H9 (cell line): ENCODE measurements around the gene CTU2. TPM values are rescaled to one million over a fixed set of nuclear protein-coding genes. Genes with fewer than 3 reads are reported as not detected.

Source experiments
- DNase-seq: peaks from one replicate; pipeline ENCODE4 v3.0.0-alpha.2; 2017
- H2AFZ ChIP-seq: one replicate; pipeline ENCODE4 v1.6.1; 2013; ENCODE audit warnings: mild to moderate bottlenecking, low read length, control low read depth, moderate library complexity
- H2AK5ac ChIP-seq: 2 replicates; pipeline ENCODE4 v1.6.1; 2013; ENCODE audit warnings: low read length, control low read depth, mixed read lengths; ENCODE audit not compliant: insufficient read length
- H2BK120ac ChIP-seq: one replicate; pipeline ENCODE4 v1.6.1; 2013; ENCODE audit warnings: low read depth, mild to moderate bottlenecking, low read length, control low read depth, inconsistent platforms; ENCODE audit not compliant: poor library complexity, severe bottlenecking
- H2BK12ac ChIP-seq: 2 replicates; pipeline ENCODE4 v1.6.1; 2013; ENCODE audit warnings: low read length, control low read depth, mixed read lengths, low read depth; ENCODE audit not compliant: insufficient read length
- H2BK15ac ChIP-seq: 2 replicates; pipeline ENCODE4 v1.6.1; 2013; ENCODE audit warnings: low read depth, low read length, control low read depth
- H2BK20ac ChIP-seq: one replicate; pipeline ENCODE4 v1.6.1; 2013; ENCODE audit warnings: low read depth, mild to moderate bottlenecking, low read length, control low read depth, inconsistent platforms; ENCODE audit not compliant: poor library complexity, severe bottlenecking
- H2BK5ac ChIP-seq: 2 replicates; pipeline ENCODE4 v1.6.1; 2013; ENCODE audit warnings: low read length, control low read depth, mixed read lengths; ENCODE audit not compliant: insufficient read length
- H3K14ac ChIP-seq: 2 replicates; pipeline ENCODE4 v1.6.1; 2013; ENCODE audit warnings: low read length, control low read depth; ENCODE audit not compliant: insufficient read depth
- H3K18ac ChIP-seq: 2 replicates; pipeline ENCODE4 v1.6.1; 2013; ENCODE audit warnings: low read depth, mild to moderate bottlenecking, mixed read lengths, low read length, control low read depth; ENCODE audit not compliant: insufficient read length
- H3K23ac ChIP-seq: 2 replicates; pipeline ENCODE4 v1.6.1; 2013; ENCODE audit warnings: low read length, control low read depth, mixed read lengths, low read depth; ENCODE audit not compliant: insufficient read length
- H3K23me2 ChIP-seq: 2 replicates; pipeline ENCODE4 v1.6.1; 2013; ENCODE audit warnings: low read depth, mild to moderate bottlenecking, mixed read lengths, low read length, control low read depth; ENCODE audit not compliant: insufficient read length, poor library complexity, severe bottlenecking
- H3K27ac ChIP-seq: 2 replicates; pipeline ENCODE4 v1.5.1; 2013; ENCODE audit warnings: low read length, control low read depth, mixed read lengths, low read depth; ENCODE audit not compliant: insufficient read length
- H3K27me3 ChIP-seq: 2 replicates; pipeline ENCODE4 v1.6.1; 2013; ENCODE audit warnings: low read length, control low read depth, inconsistent platforms; ENCODE audit not compliant: insufficient read depth
- H3K4ac ChIP-seq: 2 replicates; pipeline ENCODE4 v1.6.1; 2013; ENCODE audit warnings: low read depth, mild to moderate bottlenecking, control low read depth, inconsistent platforms, low read length, moderate library complexity
- H3K4me1 ChIP-seq: 2 replicates; pipeline ENCODE4 v1.6.1; 2013; ENCODE audit warnings: low read length, control low read depth, inconsistent platforms; ENCODE audit not compliant: insufficient read depth
- H3K4me2 ChIP-seq: 2 replicates; pipeline ENCODE4 v1.6.1; 2013; ENCODE audit warnings: low read length, control low read depth, mixed read lengths; ENCODE audit not compliant: insufficient read length, insufficient read depth
- H3K56ac ChIP-seq: 2 replicates; pipeline ENCODE4 v1.6.1; 2013; ENCODE audit warnings: low read depth, mild to moderate bottlenecking, mixed read lengths, low read length, control low read depth; ENCODE audit not compliant: insufficient read length
- H3K79me1 ChIP-seq: 2 replicates; pipeline ENCODE4 v1.6.1; 2013; ENCODE audit warnings: low read depth, mild to moderate bottlenecking, moderate library complexity, low read length, control low read depth, inconsistent platforms; ENCODE audit not compliant: insufficient read depth, poor library complexity, severe bottlenecking
- H3K79me2 ChIP-seq: 2 replicates; pipeline ENCODE4 v1.6.1; 2013; ENCODE audit warnings: low read length, control low read depth, inconsistent platforms; ENCODE audit not compliant: insufficient read depth
- H3K9ac ChIP-seq: 2 replicates; pipeline ENCODE4 v1.6.1; 2013; ENCODE audit warnings: low read length, control low read depth, mixed read lengths; ENCODE audit not compliant: insufficient read length; ENCODE audit errors: extremely low read depth
- H3K9me3 ChIP-seq: one replicate; pipeline ENCODE4 v1.6.1; 2013; ENCODE audit warnings: low read depth, low read length, inconsistent platforms; ENCODE audit not compliant: control insufficient read depth
- H3T11ph ChIP-seq: one replicate; pipeline ENCODE4 v1.6.1; 2013; ENCODE audit warnings: mild to moderate bottlenecking, low read length, control low read depth, inconsistent platforms
- H4K20me1 ChIP-seq: one replicate; pipeline ENCODE4 v1.6.1; 2013; ENCODE audit not compliant: control insufficient read depth, insufficient read length, insufficient read depth
- H4K5ac ChIP-seq: 2 replicates; pipeline ENCODE4 v1.6.1; 2013; ENCODE audit warnings: low read depth, mild to moderate bottlenecking, mixed read lengths, low read length, control low read depth; ENCODE audit not compliant: insufficient read length
- H4K8ac ChIP-seq: replicated peaks from 2 replicates; pipeline ENCODE4 v1.6.1; 2013; ENCODE audit warnings: low read length, control low read depth, mixed read lengths, low read depth; ENCODE audit not compliant: insufficient read length
- H4K91ac ChIP-seq: 2 replicates; pipeline ENCODE4 v1.6.1; 2013; ENCODE audit warnings: low read depth, mild to moderate bottlenecking, moderate library complexity, mixed read lengths, low read length, control low read depth; ENCODE audit not compliant: insufficient read length
- H3K27ac Mint-ChIP-seq, 3 experiments: 2 replicates in 2 of 3; 3 replicates in 1 of 3; pipeline ENCODE4 v1.8.0; 2020 to 2021; ENCODE audit warnings: mixed read lengths in 3 of 3, mild to moderate bottlenecking in 1 of 3, moderate library complexity in 1 of 3
- H3K27me3 Mint-ChIP-seq: 2 replicates; pipeline ENCODE4 v1.8.0; 2021; ENCODE audit warnings: low read depth, mild to moderate bottlenecking, moderate library complexity, mixed read lengths
- H3K36me3 Mint-ChIP-seq, 3 experiments: 2 replicates in 2 of 3; 3 replicates in 1 of 3; pipeline ENCODE4 v1.8.0; 2020 to 2021; ENCODE audit warnings: low read depth in 3 of 3, mixed read lengths in 3 of 3; ENCODE audit not compliant: insufficient read depth in 1 of 3
- H3K4me1 Mint-ChIP-seq, 2 experiments: 2 replicates each; pipeline ENCODE4 v1.8.0; 2020; ENCODE audit warnings: mixed read lengths in 2 of 2
- H3K4me3 Mint-ChIP-seq, 2 experiments: 2 replicates in 1 of 2; 3 replicates in 1 of 2; pipeline ENCODE4 v1.8.0; 2020 to 2021; ENCODE audit warnings: mild to moderate bottlenecking in 2 of 2, mixed read lengths in 2 of 2, moderate library complexity in 1 of 2
- H3K9me3 Mint-ChIP-seq, 2 experiments: 2 replicates in 1 of 2; 3 replicates in 1 of 2; pipeline ENCODE4 v1.8.0; 2020; ENCODE audit warnings: mild to moderate bottlenecking in 2 of 2, mixed read lengths in 2 of 2, moderate library complexity in 1 of 2
- CTCF ChIP-seq: fragments of 200-600 bp; sonication (generic); conservative IDR thresholded peaks from 3 replicates; pipeline ENCODE4 v1.8.0; 2021; ENCODE audit warnings: antibody characterized with exemption, mild to moderate bottlenecking
- WGBS: extraction: QIAGEN DNeasy Blood & Tissue Kit; methylation state at CpG from one replicate; pipeline ENCODE4 v1.1.7; 2013; ENCODE audit warnings: missing lambda C conversion rate, low lambda C conversion rate, mixed read lengths; ENCODE audit not compliant: insufficient read length; ENCODE audit errors: extremely low coverage; 5-methylcytosine and 5-hydroxymethylcytosine counted together
- total RNA-seq: library from RNA; stranded (reverse); gene quantifications from 2 replicates; pipeline ENCODE4 v1.2.1, GENCODE V29; 2021

The CTU2 gene
- total RNA-seq, 1 experiment from 2014 or later: 32.8 TPM

GRCh38 chr16:88701581-88702370, 4.5 kb upstream of the CTU2 start:
- no peak for TF ChIP-seq CTCF
- peaks cover 8 to 9% of the 10 kb centered on the region in 2 experiments for H3K4me1 Mint-ChIP-seq
- Histone ChIP-seq H3K79me1 (peaks cover 7% of the 10 kb centered on the region), H3K4me1 (no peaks in the 10 kb centered on the region; the same call in 1 of the 2 replicates), H2BK15ac (no peak overlapping the region), H2AFZ (no peak overlapping the region), H3K56ac (no peak overlapping the region), H3K23ac (no peak overlapping the region), H3K27me3 (no peaks in the 10 kb centered on the region), H2BK5ac (no peak overlapping the region), H2BK12ac (no peak overlapping the region), H3K14ac (no peak overlapping the region), H2BK20ac (no peak overlapping the region), H3K23me2 (peaks cover 6% of the 10 kb centered on the region), H3K79me2 (peaks cover 3% of the 10 kb centered on the region; the same call in 1 of the 2 replicates), H3K18ac (no peak overlapping the region), H3K4ac (no peak overlapping the region), H3K4me2 (no peak overlapping the region), H3T11ph (no peak overlapping the region), H3K9me3 (no peaks in the 10 kb centered on the region), H4K91ac (no peak overlapping the region), H4K8ac (no peak overlapping the region), H4K5ac (no peak overlapping the region), H3K27ac (no peak overlapping the region), H4K20me1 (no peaks in the 10 kb centered on the region), H2AK5ac (no peak overlapping the region), H2BK120ac (no peak overlapping the region), H3K9ac (no peak overlapping the region)
- H3K36me3 Mint-ChIP-seq: peaks cover 2 to 14% (median 12%) of the 10 kb centered on the region in 3 experiments; a peak in 5 of 7 replicates
- H3K9me3 Mint-ChIP-seq: no peaks in the 10 kb centered on the region
- H3K27me3 Mint-ChIP-seq: no peaks in the 10 kb centered on the region
- no CpG with 5 or more reads among the region's 30 CpGs for WGBS
- no peak for DNase-seq
- no peak overlapping the region for H3K27ac Mint-ChIP-seq
- H3K4me3 Mint-ChIP-seq: no peak overlapping the region
